SK-N-SH treated with all-trans-retinoic acid at 6 μM for 48 hours (cell line): ENCODE measurements around the gene STAT2.

ENCODE experiments used
- ATAC-seq: fragments of 200-7000 bp; cut with Tn5 transposase; 3 replicates; pipeline ENCODE4 v1.9.1; 2020; ENCODE audit warnings: mild to moderate bottlenecking, moderate library complexity
- ARNTL ChIP-seq: fragments of 450-650 bp; formaldehyde crosslinking; IDR thresholded peaks from 2 replicates; pipeline ENCODE4 v1.5.0; 2020; ENCODE audit warnings: low read depth, mild to moderate bottlenecking, moderate library complexity, borderline replicate concordance
- BACH2 ChIP-seq: fragments of 250-450 bp; sonication (Bioruptor Pico); IDR thresholded peaks from 2 replicates; pipeline ENCODE4 v1.9.0; 2021; ENCODE audit warnings: mild to moderate bottlenecking, borderline replicate concordance
- CSDC2 ChIP-seq: fragments of 250-450 bp; sonication (Bioruptor Pico); IDR thresholded peaks from 2 replicates; pipeline ENCODE4 v1.5.0; 2020; ENCODE audit warnings: mild to moderate bottlenecking, moderate library complexity
- CSRNP3 ChIP-seq: fragments of 250-450 bp; sonication (Bioruptor Pico); IDR thresholded peaks from 2 replicates; pipeline ENCODE4 v1.5.1; 2021; ENCODE audit warnings: mild to moderate bottlenecking, moderate library complexity
- ESRRG ChIP-seq: fragments of 250-450 bp; sonication (Bioruptor Pico); IDR thresholded peaks from 2 replicates; pipeline ENCODE4 v1.6.1; 2021; ENCODE audit warnings: mild to moderate bottlenecking
- ISL1 ChIP-seq: fragments of 250-450 bp; sonication (Bioruptor Pico); IDR thresholded peaks from 2 replicates; pipeline ENCODE4 v2.1.2; 2022; ENCODE audit warnings: mild to moderate bottlenecking, moderate library complexity
- OSR1 ChIP-seq: fragments of 250-450 bp; sonication (Bioruptor Pico); IDR thresholded peaks from 2 replicates; pipeline ENCODE4 v1.8.0; 2022; ENCODE audit warnings: moderate library complexity, mild to moderate bottlenecking, inconsistent platforms
- PATZ1 ChIP-seq: fragments of 250-450 bp; sonication (Bioruptor Pico); IDR thresholded peaks from 2 replicates; pipeline ENCODE4 v1.8.0; 2020; ENCODE audit warnings: mild to moderate bottlenecking, moderate library complexity, borderline replicate concordance
- POU6F1 ChIP-seq: fragments of 250-450 bp; sonication (Bioruptor Pico); IDR thresholded peaks from 2 replicates; pipeline ENCODE4 v1.8.0; 2021; ENCODE audit warnings: low read depth, mild to moderate bottlenecking, moderate library complexity, borderline replicate concordance
- PPARA ChIP-seq: fragments of 250-450 bp; sonication (Bioruptor Pico); IDR thresholded peaks from 2 replicates; pipeline ENCODE4 v1.5.0; 2020; ENCODE audit warnings: mild to moderate bottlenecking, borderline replicate concordance
- RARB ChIP-seq: fragments of 250-450 bp; sonication (Bioruptor Pico); IDR thresholded peaks from 2 replicates; pipeline ENCODE4 v1.8.0; 2021; ENCODE audit warnings: mild to moderate bottlenecking, moderate library complexity
- SNAI2 ChIP-seq: fragments of 250-450 bp; sonication (Bioruptor Pico); IDR thresholded peaks from 2 replicates; pipeline ENCODE4 v1.5.0; 2020; ENCODE audit warnings: mild to moderate bottlenecking, moderate library complexity
- TCF4 ChIP-seq: fragments of 250-450 bp; sonication (Bioruptor Pico); IDR thresholded peaks from 2 replicates; pipeline ENCODE4 v1.8.0; 2021; ENCODE audit warnings: mild to moderate bottlenecking, moderate library complexity, borderline replicate concordance
- TSHZ2 ChIP-seq: fragments of 250-450 bp; sonication (Bioruptor Pico); IDR thresholded peaks from 2 replicates; pipeline ENCODE4 v1.5.0; 2020; ENCODE audit warnings: mild to moderate bottlenecking, moderate library complexity
- ZC3H10 ChIP-seq: fragments of 250-450 bp; sonication (Bioruptor Pico); IDR thresholded peaks from 2 replicates; pipeline ENCODE4 v1.5.1; 2021; ENCODE audit warnings: mild to moderate bottlenecking, moderate library complexity
- ZFP3 ChIP-seq: fragments of 250-450 bp; sonication (Bioruptor Pico); IDR thresholded peaks from 2 replicates; pipeline ENCODE4 v1.5.0; 2020; ENCODE audit warnings: mild to moderate bottlenecking, moderate library complexity
- ZFP30 ChIP-seq: fragments of 450-650 bp; formaldehyde crosslinking; IDR thresholded peaks from 2 replicates; pipeline ENCODE4 v1.5.0; 2022; ENCODE audit warnings: mild to moderate bottlenecking, moderate library complexity
- ZNF565 ChIP-seq: fragments of 450-650 bp; formaldehyde crosslinking; conservative IDR thresholded peaks from 2 replicates; pipeline ENCODE4 v1.5.0; 2020; ENCODE audit warnings: low read depth, mild to moderate bottlenecking, moderate library complexity
- ZNF70 ChIP-seq: fragments of 450-650 bp; formaldehyde crosslinking; IDR thresholded peaks from 2 replicates; pipeline ENCODE4 v1.5.0; 2020; ENCODE audit warnings: mild to moderate bottlenecking, moderate library complexity
- ZNF8 ChIP-seq: fragments of 450-650 bp; formaldehyde crosslinking; IDR thresholded peaks from 2 replicates; pipeline ENCODE4 v1.5.0; 2020; ENCODE audit warnings: mild to moderate bottlenecking, moderate library complexity

The STAT2 gene

GRCh38 chr12:56389412-56389811, 29.5 kb upstream of the STAT2 start:
- no peak for ATAC-seq
- TF ChIP-seq ZNF70 (CRISPR knock-in tag) (no peak), POU6F1 (no peak), ZNF565 (CRISPR knock-in tag) (no peak), CSRNP3 (CRISPR knock-in tag) (no peak), TSHZ2 (CRISPR knock-in tag) (no peak), ZFP3 (CRISPR knock-in tag) (no peak), SNAI2 (no peak), OSR1 (CRISPR knock-in tag) (no peak), ARNTL (CRISPR knock-in tag) (no peak), ZFP30 (CRISPR knock-in tag) (no peak), ISL1 (CRISPR knock-in tag) (no peak), BACH2 (CRISPR knock-in tag) (no peak), TCF4 (no peak), PPARA (CRISPR knock-in tag) (no peak), ZNF8 (CRISPR knock-in tag) (no peak)
- TF ChIP-seq, all 23 proteins: peak for 0

GRCh38 chr12:56387152-56387736, 27.3 kb upstream of the STAT2 start:
- no peak; the same call in 2 of the 3 replicates for ATAC-seq
- TF ChIP-seq ZC3H10 (CRISPR knock-in tag) (no peak), ZFP3 (CRISPR knock-in tag) (no peak)

GRCh38 chr12:56385873-56386272, 26.0 kb upstream of the STAT2 start:
- no peak for ATAC-seq
- no peak for TF ChIP-seq CSDC2 (CRISPR knock-in tag)
- no peak for TF ChIP-seq ZNF565 (CRISPR knock-in tag)
- no peak for TF ChIP-seq OSR1 (CRISPR knock-in tag)
- TF ChIP-seq ESRRG (CRISPR knock-in tag), result no peak
- TF ChIP-seq PATZ1, result no peak
- TF ChIP-seq ZC3H10 (CRISPR knock-in tag), result no peak
- no peak for TF ChIP-seq ZNF70 (CRISPR knock-in tag)
- no peak for TF ChIP-seq RARB (CRISPR knock-in tag)
- no peak for TF ChIP-seq POU6F1
- no peak for TF ChIP-seq ZFP3 (CRISPR knock-in tag)

GRCh38 chr12:56382611-56383010, 22.7 kb upstream of the STAT2 start:
- TF ChIP-seq ISL1 (CRISPR knock-in tag), result no peak
- no peak for ATAC-seq
